22Rv1 (cell line): ENCODE results near the gene P4HA2.

Source experiments
- ZFX ChIP-seq: fragments of 450-650 bp; IDR thresholded peaks from 2 replicates; pipeline ENCODE4 v1.6.1; 2017; ENCODE audit warnings: antibody characterized with exemption, borderline replicate concordance
- TF ChIP-seq, protein P1 (sequence below): fragments of 450-650 bp; IDR thresholded peaks from 2 replicates; pipeline ENCODE4 v1.5.1; 2017; ENCODE audit warnings: mild to moderate bottlenecking

DNA sequence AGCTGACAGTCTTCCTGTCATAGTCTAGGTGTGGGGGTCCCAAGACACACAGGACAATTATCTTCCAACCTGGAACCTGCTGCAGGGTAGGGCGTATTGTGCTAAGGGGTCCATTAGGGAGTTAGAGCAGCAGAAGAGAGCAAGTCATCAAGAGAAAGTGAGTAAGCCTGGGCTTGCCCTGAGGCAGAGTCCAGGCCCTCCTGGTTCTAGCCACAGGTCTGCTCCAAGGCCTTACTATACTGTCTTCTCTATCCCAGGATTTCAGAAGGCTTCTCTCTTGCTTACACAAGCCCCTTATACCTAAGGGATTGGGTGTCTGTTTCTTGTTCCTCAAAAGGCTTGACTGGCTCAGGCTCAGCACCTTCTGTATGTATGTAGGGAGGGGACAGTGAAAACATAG lies 7.7 kb downstream of the P4HA2 start:
- TF ChIP-seq, protein P1, sequence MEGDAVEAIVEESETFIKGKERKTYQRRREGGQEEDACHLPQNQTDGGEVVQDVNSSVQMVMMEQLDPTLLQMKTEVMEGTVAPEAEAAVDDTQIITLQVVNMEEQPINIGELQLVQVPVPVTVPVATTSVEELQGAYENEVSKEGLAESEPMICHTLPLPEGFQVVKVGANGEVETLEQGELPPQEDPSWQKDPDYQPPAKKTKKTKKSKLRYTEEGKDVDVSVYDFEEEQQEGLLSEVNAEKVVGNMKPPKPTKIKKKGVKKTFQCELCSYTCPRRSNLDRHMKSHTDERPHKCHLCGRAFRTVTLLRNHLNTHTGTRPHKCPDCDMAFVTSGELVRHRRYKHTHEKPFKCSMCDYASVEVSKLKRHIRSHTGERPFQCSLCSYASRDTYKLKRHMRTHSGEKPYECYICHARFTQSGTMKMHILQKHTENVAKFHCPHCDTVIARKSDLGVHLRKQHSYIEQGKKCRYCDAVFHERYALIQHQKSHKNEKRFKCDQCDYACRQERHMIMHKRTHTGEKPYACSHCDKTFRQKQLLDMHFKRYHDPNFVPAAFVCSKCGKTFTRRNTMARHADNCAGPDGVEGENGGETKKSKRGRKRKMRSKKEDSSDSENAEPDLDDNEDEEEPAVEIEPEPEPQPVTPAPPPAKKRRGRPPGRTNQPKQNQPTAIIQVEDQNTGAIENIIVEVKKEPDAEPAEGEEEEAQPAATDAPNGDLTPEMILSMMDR = no peak
- TF ChIP-seq ZFX = no peak
